Measurements from ENCODE around the gene FBXL5.

- TF ChIP-seq EZH2 (IDR thresholded peaks at IDR 0.05; ENCODE audit: borderline replicate concordance, low read depth, low read length, severe bottlenecking), result no peak
- no peak for TF ChIP-seq POLR2A (IDR thresholded peaks at IDR 0.05; ENCODE audit: low read depth, low read length)
- no peak for TF ChIP-seq POLR2AphosphoS5 (IDR thresholded peaks at IDR 0.05; ENCODE audit: insufficient read depth, low read depth, low read length)
These were observed 98.6 kb downstream of the FBXL5 start for GRCh38 chr4:15556511-15557092.
